HG03439 (cell line): Measurements from ENCODE around the gene ACAN.

ENCODE experiments used
- ATAC-seq: cut with Tn5 transposase; IDR thresholded peaks from one replicate; pipeline ENCODE4 v1.9.1; 2021; ENCODE audit warnings: mild to moderate bottlenecking, moderate library complexity; ENCODE audit not compliant: unreplicated experiment

Gene ACAN

GRCh38 chr15:88841236-88841635 lies 38.0 kb downstream of the ACAN start:
- no peak for ATAC-seq

- ATAC-seq: no peak
Observed at GRCh38 chr15:88842156-88842555, 38.9 kb downstream of the ACAN start.

- no peak for ATAC-seq
Observed at GRCh38 chr15:88843334-88843733, 40.1 kb downstream of the ACAN start.

GRCh38 chr15:88844749-88845386 lies 41.6 kb downstream of the ACAN start:
- ATAC-seq: no peak

- ATAC-seq: no peak
Observed at GRCh38 chr15:88845616-88846015, 42.4 kb downstream of the ACAN start.

- ATAC-seq: no peak
Observed at GRCh38 chr15:88847144-88847543, 43.9 kb downstream of the ACAN start.

- ATAC-seq: no peak
Observed at GRCh38 chr15:88848203-88848602, 45.0 kb downstream of the ACAN start.

GRCh38 chr15:88849376-88850072 lies 46.3 kb downstream of the ACAN start:
- no peak for ATAC-seq

- no peak for ATAC-seq
Observed at GRCh38 chr15:88852476-88852875, 49.2 kb downstream of the ACAN start.

- ATAC-seq: no peak
Observed at GRCh38 chr15:88858934-88859333, 55.7 kb downstream of the ACAN start.

GRCh38 chr15:88859550-88859949 lies 56.3 kb downstream of the ACAN start:
- no peak for ATAC-seq

- ATAC-seq: no peak
Observed at GRCh38 chr15:88860212-88860611, 57.0 kb downstream of the ACAN start.

- ATAC-seq: no peak
Observed at GRCh38 chr15:88863412-88863811, 60.2 kb downstream of the ACAN start.

GRCh38 chr15:88864861-88865497 lies 61.7 kb downstream of the ACAN start:
- ATAC-seq: no peak

- ATAC-seq: no peak
Observed at GRCh38 chr15:88865498-88866099, 62.4 kb downstream of the ACAN start.

- ATAC-seq: no peak
Observed at GRCh38 chr15:88866295-88866881, 63.2 kb downstream of the ACAN start.

GRCh38 chr15:88871313-88871712 lies 68.1 kb downstream of the ACAN start:
- ATAC-seq: no peak

GRCh38 chr15:88872106-88872505 lies 68.9 kb downstream of the ACAN start:
- ATAC-seq: no peak

- ATAC-seq: no peak
Observed at GRCh38 chr15:88872706-88873105, 69.5 kb downstream of the ACAN start.

GRCh38 chr15:88873786-88874185 lies 70.5 kb downstream of the ACAN start:
- no peak for ATAC-seq

- no peak for ATAC-seq
Observed at GRCh38 chr15:88874275-88874674, 71.0 kb downstream of the ACAN start.
